Nephron (organoid): ENCODE results near the gene TNNC2.

Source experiments
- H3K27ac Mint-ChIP-seq, 3 experiments: 2 replicates each; pipeline ENCODE4 v1.8.0; 2020; ENCODE audit warnings: mixed read lengths in 3 of 3, mild to moderate bottlenecking in 2 of 3, moderate library complexity in 1 of 3
- H3K27me3 Mint-ChIP-seq: 2 replicates; pipeline ENCODE4 v1.8.0; 2021; ENCODE audit warnings: low read depth, mild to moderate bottlenecking, moderate library complexity, mixed read lengths
- H3K36me3 Mint-ChIP-seq: 2 replicates; pipeline ENCODE4 v1.8.0; 2020; ENCODE audit warnings: low read depth, mixed read lengths
- H3K4me1 Mint-ChIP-seq: 2 replicates; pipeline ENCODE4 v1.8.0; 2020; ENCODE audit warnings: mixed read lengths
- H3K4me3 Mint-ChIP-seq, 3 experiments: 2 replicates each; pipeline ENCODE4 v1.8.0; 2020; ENCODE audit warnings: mild to moderate bottlenecking in 3 of 3, mixed read lengths in 3 of 3, moderate library complexity in 2 of 3
- H3K9me3 Mint-ChIP-seq: 2 replicates; pipeline ENCODE4 v1.8.0; 2020; ENCODE audit warnings: mixed read lengths
- TF ChIP-seq, protein P1 (sequence below), 3 experiments: fragments of 200-600 bp; sonication (generic); IDR thresholded peaks; one replicate each; pipeline ENCODE4 v1.5.0; 2021; ENCODE audit warnings: antibody characterized with exemption in 3 of 3; ENCODE audit not compliant: unreplicated experiment in 3 of 3

The TNNC2 gene

DNA sequence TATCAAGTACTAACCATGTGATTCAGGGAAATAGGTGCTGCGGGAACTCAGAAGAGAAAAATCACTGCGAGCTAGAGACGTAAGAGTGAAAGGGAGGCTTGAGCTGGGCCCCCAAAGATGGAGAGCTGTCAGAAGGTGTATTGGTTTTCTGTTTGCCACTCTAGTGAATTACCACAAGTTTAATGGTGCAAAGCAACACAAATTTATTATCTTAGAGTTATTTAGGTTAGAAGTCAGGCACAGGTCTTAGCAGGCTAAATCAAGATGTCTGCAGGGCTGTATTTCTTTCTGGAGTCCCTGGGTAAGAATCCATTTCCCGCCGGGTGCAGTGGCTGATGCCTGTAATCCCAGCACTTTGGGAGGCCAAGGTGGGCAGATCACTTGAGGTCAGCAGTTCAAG, 32.8 kb upstream of the TNNC2 start:
- no peaks in the 10 kb centered on the region for H3K9me3 Mint-ChIP-seq
- H3K27me3 Mint-ChIP-seq = no peaks in the 10 kb centered on the region
- H3K4me3 Mint-ChIP-seq = no peak overlapping the region
- peaks cover 39% of the 10 kb centered on the region for H3K4me1 Mint-ChIP-seq
- H3K36me3 Mint-ChIP-seq = no peaks in the 10 kb centered on the region
- H3K27ac Mint-ChIP-seq = no peak overlapping the region
- TF ChIP-seq, protein P1, sequence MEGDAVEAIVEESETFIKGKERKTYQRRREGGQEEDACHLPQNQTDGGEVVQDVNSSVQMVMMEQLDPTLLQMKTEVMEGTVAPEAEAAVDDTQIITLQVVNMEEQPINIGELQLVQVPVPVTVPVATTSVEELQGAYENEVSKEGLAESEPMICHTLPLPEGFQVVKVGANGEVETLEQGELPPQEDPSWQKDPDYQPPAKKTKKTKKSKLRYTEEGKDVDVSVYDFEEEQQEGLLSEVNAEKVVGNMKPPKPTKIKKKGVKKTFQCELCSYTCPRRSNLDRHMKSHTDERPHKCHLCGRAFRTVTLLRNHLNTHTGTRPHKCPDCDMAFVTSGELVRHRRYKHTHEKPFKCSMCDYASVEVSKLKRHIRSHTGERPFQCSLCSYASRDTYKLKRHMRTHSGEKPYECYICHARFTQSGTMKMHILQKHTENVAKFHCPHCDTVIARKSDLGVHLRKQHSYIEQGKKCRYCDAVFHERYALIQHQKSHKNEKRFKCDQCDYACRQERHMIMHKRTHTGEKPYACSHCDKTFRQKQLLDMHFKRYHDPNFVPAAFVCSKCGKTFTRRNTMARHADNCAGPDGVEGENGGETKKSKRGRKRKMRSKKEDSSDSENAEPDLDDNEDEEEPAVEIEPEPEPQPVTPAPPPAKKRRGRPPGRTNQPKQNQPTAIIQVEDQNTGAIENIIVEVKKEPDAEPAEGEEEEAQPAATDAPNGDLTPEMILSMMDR (IDR thresholded peaks at IDR 0.05; ENCODE audit: unreplicated experiment in 3 of 3) = no peak

GRCh38 chr20:45857882-45858216, 30.7 kb upstream of the TNNC2 start:
- Mint-ChIP-seq H3K4me3 (peak overlapping the region; percentile 93 to 95 (median 94)), H3K9me3 (no peaks in the 10 kb centered on the region), H3K36me3 (peaks cover 5% of the 10 kb centered on the region), H3K4me1 (peaks cover 49% of the 10 kb centered on the region), H3K27me3 (no peaks in the 10 kb centered on the region), H3K27ac (peak overlapping the region; percentile 89 to 97 (median 92))
- TF ChIP-seq, protein P1 (IDR thresholded peaks at IDR 0.05; ENCODE audit: unreplicated experiment in 3 of 3) = no peak

DNA sequence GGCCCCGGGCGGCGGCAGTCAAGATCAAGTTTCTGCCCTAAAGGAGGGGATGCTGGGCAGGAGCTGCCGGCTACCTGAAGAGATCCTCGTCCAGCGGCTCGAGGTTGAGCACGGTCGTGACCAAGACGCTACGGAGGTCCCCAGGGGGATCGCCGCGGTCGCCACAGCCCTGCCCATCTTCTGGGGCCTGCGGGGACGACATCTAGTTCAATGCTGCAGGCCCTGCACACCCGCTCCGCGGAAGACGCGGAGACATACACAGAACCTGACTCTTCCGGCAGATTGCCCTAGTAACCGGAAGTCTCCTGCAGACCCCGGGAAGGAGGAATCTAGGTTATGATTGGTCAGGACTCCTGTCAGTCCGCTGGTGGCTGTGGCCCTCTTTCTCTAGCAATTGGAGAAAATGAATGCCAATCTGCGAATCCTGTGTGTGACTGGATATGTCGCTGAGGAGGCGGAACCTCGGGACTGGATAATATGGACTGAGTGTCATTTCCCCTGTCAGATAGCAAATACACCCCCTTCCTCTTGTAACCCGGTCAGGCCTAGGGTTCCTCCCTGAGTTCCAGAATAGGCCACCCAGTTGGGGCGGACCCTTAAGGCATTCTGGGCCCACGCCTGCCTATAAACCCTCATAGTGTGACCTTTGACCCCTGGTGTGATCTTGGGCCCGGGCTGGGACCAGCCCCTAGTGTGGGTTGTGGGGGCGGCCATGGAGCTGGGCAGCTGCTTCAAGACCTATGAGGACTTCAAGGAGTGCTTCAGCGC, 30.2 kb upstream of the TNNC2 start, which contains the start of the genes ACOT8 and ZSWIM3:
Gene ACOT8 (minus strand): TSS at position 279 of the 768 bp plus-strand sequence. CDS start 77 bp downstream, at position 202.
Gene ZSWIM3 (plus strand): TSS at position 501 of the 768 bp plus-strand sequence. CDS start 212 bp downstream, at position 713.
- TF ChIP-seq, protein P1 (IDR thresholded peaks at IDR 0.05; ENCODE audit: unreplicated experiment in 3 of 3) = no peak
- no peaks in the 10 kb centered on the region for H3K27me3 Mint-ChIP-seq
- no peaks in the 10 kb centered on the region for H3K9me3 Mint-ChIP-seq
- H3K27ac Mint-ChIP-seq = peak within 1 kb of the TSS; percentile 89 to 97 (median 92)
- peak within 1 kb of the TSS; percentile 93 to 95 (median 94) for H3K4me3 Mint-ChIP-seq
- H3K36me3 Mint-ChIP-seq = peaks cover 6% of the 10 kb centered on the region
- peaks cover 49% of the 10 kb centered on the region for H3K4me1 Mint-ChIP-seq

DNA sequence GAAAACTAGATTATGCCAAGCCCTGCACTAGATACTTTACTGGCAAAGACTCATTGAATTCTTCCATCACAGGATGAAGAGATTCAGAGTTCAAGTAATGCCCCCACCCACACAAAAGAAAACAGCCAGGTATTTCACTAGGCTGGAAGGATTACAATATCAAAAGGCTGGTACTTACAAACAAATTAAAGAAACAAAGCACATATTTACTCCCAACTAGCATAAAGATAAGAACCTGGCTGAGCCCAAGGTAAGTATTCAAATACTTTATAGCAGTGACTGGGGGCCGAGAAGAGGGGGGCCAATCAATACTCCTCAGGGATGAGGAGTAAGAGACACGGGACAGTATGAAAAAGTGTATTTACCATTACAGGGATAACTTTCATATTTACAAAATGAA, 26.4 kb upstream of the TNNC2 start:
- no peaks in the 10 kb centered on the region for H3K27me3 Mint-ChIP-seq
- H3K4me3 Mint-ChIP-seq = peak overlapping the region; percentile 52 to 76 (median 53)
- H3K27ac Mint-ChIP-seq = no peak overlapping the region
- TF ChIP-seq, protein P1 (IDR thresholded peaks at IDR 0.05; ENCODE audit: unreplicated experiment in 3 of 3) = no peak
- H3K9me3 Mint-ChIP-seq = no peaks in the 10 kb centered on the region
- H3K36me3 Mint-ChIP-seq = peaks cover 22% of the 10 kb centered on the region
- peaks cover 32% of the 10 kb centered on the region for H3K4me1 Mint-ChIP-seq

DNA sequence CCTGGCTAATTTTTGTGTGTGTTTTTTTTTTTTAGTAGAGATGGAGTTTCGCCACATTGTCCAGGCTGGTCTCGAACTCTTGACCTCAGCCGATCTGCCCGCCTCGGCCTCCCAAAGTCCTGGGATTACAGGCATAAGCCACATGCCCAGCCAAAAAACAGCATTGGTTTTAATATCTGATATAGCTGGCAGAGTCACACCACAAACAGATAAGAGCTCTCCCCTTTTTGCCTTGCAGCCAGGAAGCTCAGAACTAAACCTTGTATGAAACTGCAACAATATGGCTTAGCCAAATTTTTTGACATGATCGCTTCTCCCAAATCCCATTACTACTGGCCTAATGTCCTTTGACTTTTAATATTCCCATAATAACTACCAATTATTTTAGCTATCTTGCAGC, 25.2 kb upstream of the TNNC2 start:
- Mint-ChIP-seq H3K36me3 (peaks cover 26% of the 10 kb centered on the region), H3K27ac (no peak overlapping the region), H3K4me1 (peaks cover 22% of the 10 kb centered on the region), H3K9me3 (no peaks in the 10 kb centered on the region), H3K4me3 (no peak overlapping the region), H3K27me3 (no peaks in the 10 kb centered on the region)
- TF ChIP-seq, protein P1 (IDR thresholded peaks at IDR 0.05; ENCODE audit: unreplicated experiment in 3 of 3) = no peak

DNA sequence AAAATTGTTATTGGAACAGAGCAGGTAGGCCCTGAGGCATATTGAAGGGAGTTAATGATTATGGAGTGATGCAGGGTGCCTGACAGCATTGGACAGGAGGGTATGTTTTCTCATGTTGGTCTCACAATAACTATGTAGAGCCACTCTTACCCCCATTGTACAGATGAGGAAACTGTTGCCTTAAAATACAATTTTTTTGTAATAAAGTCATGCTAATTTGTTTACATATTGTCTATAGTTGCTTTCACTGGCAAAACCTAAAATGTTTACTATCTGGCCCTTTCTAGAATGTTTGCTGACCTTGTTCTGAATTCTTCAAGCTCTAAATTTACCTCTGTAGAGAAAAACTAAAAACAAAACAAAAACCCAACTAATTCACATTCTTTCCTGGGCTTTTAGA, 24.4 kb upstream of the TNNC2 start:
- Mint-ChIP-seq H3K27me3 (no peaks in the 10 kb centered on the region), H3K4me3 (no peak overlapping the region)

More for the DNA sequence above, 24.4 kb upstream of the TNNC2 start:
- no peaks in the 10 kb centered on the region for H3K9me3 Mint-ChIP-seq
- H3K36me3 Mint-ChIP-seq = peaks cover 26% of the 10 kb centered on the region
- TF ChIP-seq, protein P1 (IDR thresholded peaks at IDR 0.05; ENCODE audit: unreplicated experiment in 3 of 3) = no peak
- peaks cover 16% of the 10 kb centered on the region for H3K4me1 Mint-ChIP-seq
- H3K27ac Mint-ChIP-seq = no peak overlapping the region
